Stimulated activated CD4-positive, alpha-beta T cell treated with anti-CD3 and anti-CD28 coated beads, TNF-alpha, amount 100 ng/mL, for 48 hours (primary cell): Measurements from ENCODE around the gene PHLDB1.
"Not testable (repeated sequence)": the region's sequence is repeated elsewhere in the genome, so short reads cannot be mapped to it uniquely, and the experiment has no call there.

Experiments used
- DNase-seq, 3 donors: peaks; one replicate each; pipeline ENCODE4 v3.0.0-alpha.2; 2020; ENCODE audit warnings: low read depth in 3 of 3

Gene PHLDB1

GRCh38 chr11:118605116-118605867, 2.1 kb upstream of the PHLDB1 start:
- DNase-seq, result no peak

GRCh38 chr11:118606157-118606843, 1.1 kb upstream of the PHLDB1 start:
- no peak for DNase-seq

- DNase-seq, result no peak
Observed at GRCh38 chr11:118606844-118607228, 579 bp upstream of the PHLDB1 start.

GRCh38 chr11:118608360-118609227, 1.2 kb downstream of the PHLDB1 start:
- DNase-seq, result peak; percentile 30 to 56 (median 49)

- peak in 1 of 3 donors; percentile 17 for DNase-seq
Observed at GRCh38 chr11:118609380-118610224, 2.2 kb downstream of the PHLDB1 start.

GRCh38 chr11:118610225-118610772, 2.9 kb downstream of the PHLDB1 start:
- peak in 1 of 3 donors; percentile 10 for DNase-seq

- peak; percentile 69 to 84 (median 72) for DNase-seq
Observed at GRCh38 chr11:118610773-118611432, 3.5 kb downstream of the PHLDB1 start.

GRCh38 chr11:118611433-118611795, 4.0 kb downstream of the PHLDB1 start:
- DNase-seq, result not testable (repeated sequence)

GRCh38 chr11:118612378-118612777, 5.0 kb downstream of the PHLDB1 start:
- no peak for DNase-seq

GRCh38 chr11:118614511-118614910, 7.1 kb downstream of the PHLDB1 start:
- no peak for DNase-seq

- no peak for DNase-seq
Observed at GRCh38 chr11:118615282-118615975, 8.0 kb downstream of the PHLDB1 start.

- no peak for DNase-seq
Observed at GRCh38 chr11:118615976-118616371, 8.6 kb downstream of the PHLDB1 start.

- DNase-seq, result no peak
Observed at GRCh38 chr11:118618115-118618990, 10.9 kb downstream of the PHLDB1 start.

GRCh38 chr11:118618991-118619375, 11.6 kb downstream of the PHLDB1 start:
- DNase-seq, result no peak

- DNase-seq, result no peak
Observed at GRCh38 chr11:118619444-118620197, 12.2 kb downstream of the PHLDB1 start.

- DNase-seq, result no peak
Observed at GRCh38 chr11:118620529-118621070, 13.2 kb downstream of the PHLDB1 start.

GRCh38 chr11:118621071-118621783, 13.8 kb downstream of the PHLDB1 start:
- peak in 1 of 3 donors; percentile 25 for DNase-seq
